ENCODE data around the gene PFN2.
A peak's percentile ranks its signal among the peaks of the same experiment; 100 is the strongest.
"Not testable (repeated sequence)": the region's sequence is repeated elsewhere in the genome, so short reads cannot be mapped to it uniquely, and the experiment has no call there.

Gene PFN2

GRCh38 chr3:149990423-149990948 is 19.8 kb upstream of the PFN2 start:
- Histone ChIP-seq H3K36me3 (no peaks in the 10 kb centered on the region), H3K9me3 (peaks cover 0 to 16% (median 7%) of the 10 kb centered on the region in 3 donors), H3K27me3 (no peaks in the 10 kb centered on the region), H3K4me3 (no peak overlapping the region), H3K4me1 (peaks cover 0 to 30% (median 7%) of the 10 kb centered on the region in 4 donors), H3K27ac (peak overlapping the region; percentile 11 to 36)
- intact Hi-C loops (cut with DNase I; ENCODE audit: low total_unique reads): no loop called here
- no peak for TF ChIP-seq CTCF (IDR thresholded peaks at IDR 0.05)
- DNase-seq: no peak

DNA sequence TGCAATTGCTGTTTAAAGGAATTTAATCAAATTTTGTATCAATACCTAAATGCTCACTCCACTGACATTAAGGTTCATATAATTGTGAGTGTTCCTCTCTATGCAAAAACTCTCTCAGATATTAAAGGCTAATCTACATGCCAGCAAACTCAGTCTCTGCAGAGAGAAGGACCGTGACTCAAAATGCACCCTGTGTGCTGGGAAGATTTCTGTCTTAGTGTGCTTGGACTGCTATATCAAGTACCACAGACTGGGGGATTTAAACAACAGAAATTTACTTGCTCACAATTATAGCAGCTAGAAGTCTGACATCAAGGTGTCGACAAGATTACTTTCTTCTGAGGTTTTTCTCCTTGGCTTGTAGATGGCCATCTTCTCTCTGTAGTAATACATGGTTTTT is 18.6 kb upstream of the PFN2 start:
- peak overlapping the region in 1 of 2 donors; percentile 9 for H3K27ac ChIP-seq
- intact Hi-C loops (cut with DNase I; ENCODE audit: low total_unique reads): no loop called here
- no peak for DNase-seq

GRCh38 chr3:149983628-149984027 is 12.9 kb upstream of the PFN2 start:
- no peak for DNase-seq
- Histone ChIP-seq H3K4me3 (no peak overlapping the region), H3K36me3 (no peaks in the 10 kb centered on the region), H3K27me3 (no peaks in the 10 kb centered on the region), H3K27ac (no peak overlapping the region), H3K9me3 (no peaks in the 10 kb centered on the region), H3K4me1 (no peaks in the 10 kb centered on the region)
- intact Hi-C loops (cut with DNase I; ENCODE audit: low total_unique reads): no loop called here
- no peak for TF ChIP-seq CTCF (IDR thresholded peaks at IDR 0.05)

More for the DNA sequence above, 18.6 kb upstream of the PFN2 start:
- Histone ChIP-seq H3K4me3 (no peak overlapping the region), H3K9me3 (peaks cover 0 to 9% (median 4%) of the 10 kb centered on the region in 3 donors), H3K4me1 (peaks cover 0 to 30% (median 7%) of the 10 kb centered on the region in 4 donors), H3K27me3 (no peaks in the 10 kb centered on the region), H3K36me3 (no peaks in the 10 kb centered on the region)
- no peak for TF ChIP-seq CTCF (IDR thresholded peaks at IDR 0.05)

GRCh38 chr3:149983053-149983452 is 12.4 kb upstream of the PFN2 start:
- intact Hi-C loops (cut with DNase I; ENCODE audit: low total_unique reads); H3K36me3 ChIP-seq; H3K27me3 ChIP-seq; H3K27ac ChIP-seq; H3K4me3 ChIP-seq; DNase-seq; H3K9me3 ChIP-seq; H3K4me1 ChIP-seq: not testable (repeated sequence)

DNA sequence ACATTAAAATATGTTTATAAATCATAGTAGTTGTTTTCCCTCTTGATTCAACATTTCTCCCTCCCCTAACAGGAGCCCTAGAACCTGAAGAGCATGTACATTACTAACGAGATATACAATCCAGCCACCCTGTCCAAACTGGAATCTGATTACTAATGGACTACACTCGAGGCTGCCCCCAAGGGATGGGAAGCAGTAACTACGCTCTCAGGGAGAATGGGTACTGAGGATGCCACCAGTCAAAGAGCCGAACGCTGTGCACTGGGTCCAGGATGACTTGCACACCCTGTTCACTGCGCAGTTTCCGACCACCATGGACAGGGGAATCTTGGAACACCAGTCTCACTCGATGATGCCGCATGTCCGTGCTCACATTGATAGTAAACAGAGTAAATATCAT is 11.3 kb upstream of the PFN2 start:
- H3K27me3 ChIP-seq; intact Hi-C loops (cut with DNase I; ENCODE audit: low total_unique reads): not testable (repeated sequence)

DNA sequence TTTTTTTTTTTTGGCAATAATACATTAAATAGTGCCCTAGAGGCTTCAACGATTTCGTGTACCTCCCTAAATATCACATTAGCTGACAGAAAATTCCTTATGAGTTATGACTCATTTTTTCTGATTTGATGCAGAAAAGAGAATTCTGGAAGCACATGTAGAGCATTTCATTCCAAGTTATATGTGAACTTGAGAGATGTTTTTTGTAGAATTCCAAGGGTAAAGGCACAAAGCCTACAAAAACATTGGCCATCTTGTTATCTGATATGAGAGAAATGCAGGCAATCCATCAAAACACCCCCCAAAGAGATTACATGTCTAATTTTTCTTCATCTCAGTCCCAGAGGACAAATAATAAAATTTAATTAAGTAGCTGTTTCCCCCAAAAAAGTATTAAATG is 6.7 kb upstream of the PFN2 start:
- Histone ChIP-seq H3K4me3 (no peak overlapping the region), H3K4me1 (peaks cover 0 to 34% (median 9%) of the 10 kb centered on the region in 4 donors), H3K27me3 (no peaks in the 10 kb centered on the region), H3K36me3 (no peaks in the 10 kb centered on the region), H3K9me3 (no peaks in the 10 kb centered on the region), H3K27ac (peak overlapping the region; percentile 36 to 70)
- DNase-seq: no peak
- no peak for TF ChIP-seq CTCF (IDR thresholded peaks at IDR 0.05)
- intact Hi-C loops (cut with DNase I; ENCODE audit: low total_unique reads): no loop called here

More for the DNA sequence above, 11.3 kb upstream of the PFN2 start:
- H3K4me1 ChIP-seq: peaks cover 0 to 16% (median 6%) of the 10 kb centered on the region in 4 donors
- not testable (repeated sequence) for H3K9me3 ChIP-seq, H3K27ac ChIP-seq, H3K36me3 ChIP-seq, H3K4me3 ChIP-seq, DNase-seq

- intact Hi-C loops (cut with DNase I; ENCODE audit: low total_unique reads): no loop called here
- no peak for DNase-seq
Measured at GRCh38 chr3:149975919-149976318, 5.2 kb upstream of the PFN2 start.

More at GRCh38 chr3:149975919-149976318, 5.2 kb upstream of the PFN2 start:
- H3K36me3 ChIP-seq: no peaks in the 10 kb centered on the region
- no peaks in the 10 kb centered on the region for H3K9me3 ChIP-seq
- H3K4me3 ChIP-seq: no peak overlapping the region
- no peak for TF ChIP-seq CTCF (IDR thresholded peaks at IDR 0.05)
- peaks cover 0 to 39% (median 9%) of the 10 kb centered on the region in 4 donors for H3K4me1 ChIP-seq
- H3K27me3 ChIP-seq: no peaks in the 10 kb centered on the region
- no peak overlapping the region for H3K27ac ChIP-seq

All from tibial artery (tissue), 4 donors.